Lower leg skin (tissue), 4 donors: ENCODE measurements around the gene TRAPPC14. TPM values are rescaled to one million over a fixed set of nuclear protein-coding genes. Genes with fewer than 3 reads are reported as not detected.
"Not testable (repeated sequence)": the region's sequence is repeated elsewhere in the genome, so short reads cannot be mapped to it uniquely, and the experiment has no call there.

Source experiments
- DNase-seq, 2 donors: peaks; one replicate each; pipeline ENCODE4 v3.0.0-alpha.2; 2019; ENCODE audit warnings: low spot score in 2 of 2
- H3K4me3 ChIP-seq: fragments of 200-600 bp; sonication (generic); 2 replicates; pipeline ENCODE4 v1.5.1; 2017; ENCODE audit warnings: mild to moderate bottlenecking, low read depth; ENCODE audit not compliant: poor library complexity, severe bottlenecking
- POLR2A ChIP-seq, 2 donors: fragments of 450-650 bp; IDR thresholded peaks; one replicate each; pipeline ENCODE4 v1.6.1; 2016 to 2017; ENCODE audit warnings: antibody characterized with exemption in 2 of 2, mild to moderate bottlenecking in 1 of 2, moderate library complexity in 1 of 2
- WGBS, 2 donors: methylation state at CpG; one replicate each; pipeline ENCODE4 v1.1.5; 2018; 5-methylcytosine and 5-hydroxymethylcytosine counted together
- intact Hi-C: fragments of 100-400 bp; cut with DNase I; formaldehyde crosslinking; loops from one replicate; pipeline ENCODE4 v1.15.0; 2023; ENCODE audit warnings: low total_unique reads
- total RNA-seq, 4 donors: library from RNA; depleted of rRNA; stranded (reverse); fragments of >200 nt; gene quantifications; one replicate each; pipeline ENCODE4 v1.1.0, GENCODE V29; 2016
- TF ChIP-seq, protein P1 (sequence below), 3 donors: fragments of 450-650 bp; IDR thresholded peaks; one replicate each; pipeline ENCODE4 v1.5.1; 2016; ENCODE audit warnings: antibody characterized with exemption in 3 of 3, mild to moderate bottlenecking in 3 of 3, moderate library complexity in 2 of 3

The TRAPPC14 gene
- total RNA-seq, 4 donors from 2014 or later: 20.8 to 46.5 (median 25.2) TPM

GRCh38 chr7:100130608-100131453 is 27.7 kb downstream of the TRAPPC14 start:
- WGBS, 2 donors: 10 to 12% methylated on average over 24 of the region's 24 CpGs
- DNase-seq: peak; percentile 67 to 94
- intact Hi-C loops: loop anchor here (10.0 kb wide), 1 partner anchor 74 kb away; no protein-coding TSS in a partner anchor
- TF ChIP-seq POLR2A (IDR thresholded peaks at IDR 0.05): no peak
- TF ChIP-seq, protein P1, sequence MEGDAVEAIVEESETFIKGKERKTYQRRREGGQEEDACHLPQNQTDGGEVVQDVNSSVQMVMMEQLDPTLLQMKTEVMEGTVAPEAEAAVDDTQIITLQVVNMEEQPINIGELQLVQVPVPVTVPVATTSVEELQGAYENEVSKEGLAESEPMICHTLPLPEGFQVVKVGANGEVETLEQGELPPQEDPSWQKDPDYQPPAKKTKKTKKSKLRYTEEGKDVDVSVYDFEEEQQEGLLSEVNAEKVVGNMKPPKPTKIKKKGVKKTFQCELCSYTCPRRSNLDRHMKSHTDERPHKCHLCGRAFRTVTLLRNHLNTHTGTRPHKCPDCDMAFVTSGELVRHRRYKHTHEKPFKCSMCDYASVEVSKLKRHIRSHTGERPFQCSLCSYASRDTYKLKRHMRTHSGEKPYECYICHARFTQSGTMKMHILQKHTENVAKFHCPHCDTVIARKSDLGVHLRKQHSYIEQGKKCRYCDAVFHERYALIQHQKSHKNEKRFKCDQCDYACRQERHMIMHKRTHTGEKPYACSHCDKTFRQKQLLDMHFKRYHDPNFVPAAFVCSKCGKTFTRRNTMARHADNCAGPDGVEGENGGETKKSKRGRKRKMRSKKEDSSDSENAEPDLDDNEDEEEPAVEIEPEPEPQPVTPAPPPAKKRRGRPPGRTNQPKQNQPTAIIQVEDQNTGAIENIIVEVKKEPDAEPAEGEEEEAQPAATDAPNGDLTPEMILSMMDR (IDR thresholded peaks at IDR 0.05): peak in 2 of 3 donors; percentile 62 to 94
- no peak overlapping the region for H3K4me3 ChIP-seq

DNA sequence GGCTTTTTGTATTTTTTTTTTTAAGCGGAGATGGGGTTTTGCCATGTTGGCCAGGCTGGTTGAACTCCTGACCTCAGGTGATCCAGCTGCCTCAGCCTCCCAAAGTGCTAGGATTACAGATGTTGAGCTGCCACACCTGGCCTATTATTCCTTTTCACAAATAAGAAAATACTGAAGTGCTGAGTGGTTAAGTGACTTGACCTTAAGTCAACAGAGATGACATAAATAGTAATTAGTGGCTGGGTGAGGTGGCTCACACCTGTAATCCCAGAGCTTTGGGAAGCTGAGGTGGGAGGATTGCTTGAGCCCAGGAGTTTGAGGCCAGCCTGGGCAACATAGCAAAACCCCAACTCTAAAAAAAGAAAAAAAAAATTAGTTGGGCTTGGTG is 28.3 kb downstream of the TRAPPC14 start:
- not testable (repeated sequence) for DNase-seq, H3K4me3 ChIP-seq
- intact Hi-C loops: loop anchor here (10.0 kb wide), 1 partner anchor 75 kb away; no protein-coding TSS in a partner anchor
- 87 to 95% methylated on average over 1 of the region's 1 CpG for WGBS, 2 donors

- TF ChIP-seq, protein P1 (IDR thresholded peaks at IDR 0.05): no peak
- no peak for TF ChIP-seq POLR2A (IDR thresholded peaks at IDR 0.05)
- 54 to 64% methylated on average over 1 of the region's 1 CpG for WGBS, 2 donors
- intact Hi-C loops: no loop called here
- no peak overlapping the region for H3K4me3 ChIP-seq
- DNase-seq: no peak
Observed at GRCh38 chr7:100128637-100128963, 29.9 kb downstream of the TRAPPC14 start.

- H3K4me3 ChIP-seq: peak overlapping the region; percentile 66
- intact Hi-C loops: no loop called here
- DNase-seq: no peak
- TF ChIP-seq, protein P1 (IDR thresholded peaks at IDR 0.05): no peak
- no peak for TF ChIP-seq POLR2A (IDR thresholded peaks at IDR 0.05)
- 3 to 4% methylated on average over 28 to 36 of the region's 37 CpGs for WGBS, 2 donors
Observed at GRCh38 chr7:100127866-100128636, 30.5 kb downstream of the TRAPPC14 start.

- TF ChIP-seq, protein P1 (IDR thresholded peaks at IDR 0.05): no peak
- no peak for TF ChIP-seq POLR2A (IDR thresholded peaks at IDR 0.05)
- peak; percentile 90 to 97 for DNase-seq
- 0 to 1% methylated on average over 37 to 69 of the region's 85 CpGs for WGBS, 2 donors
- H3K4me3 ChIP-seq: peak within 1 kb of the TSS; percentile 66
- intact Hi-C loops: no loop called here
Observed at GRCh38 chr7:100126931-100127865, 31.3 kb downstream of the TRAPPC14 start, which contains the start of gene MBLAC1. Gene MBLAC1, plus strand, starts transcription at chr7:100126967. Its CDS starts 429 bp downstream, at chr7:100127396.
